GM18520 (cell line): Measurements from ENCODE around the gene OR10H1.
"Not testable (repeated sequence)": the region's sequence is repeated elsewhere in the genome, so short reads cannot be mapped to it uniquely, and the experiment has no call there.

ENCODE experiments used
- ATAC-seq: cut with Tn5 transposase; IDR thresholded peaks from one replicate; pipeline ENCODE4 v1.9.1; 2021; ENCODE audit not compliant: unreplicated experiment

Gene OR10H1

GRCh38 chr19:15775249-15775648, 40.2 kb downstream of the OR10H1 start:
- no peak for ATAC-seq

- not testable (repeated sequence) for ATAC-seq
Observed at GRCh38 chr19:15774159-15774558, 41.3 kb downstream of the OR10H1 start.

GRCh38 chr19:15769586-15769985, 45.9 kb downstream of the OR10H1 start:
- ATAC-seq, result no peak

- ATAC-seq, result no peak
Observed at GRCh38 chr19:15759962-15760565, 55.4 kb downstream of the OR10H1 start.

GRCh38 chr19:15758379-15758778, 57.1 kb downstream of the OR10H1 start:
- ATAC-seq, result no peak
